GM23338 (cell line): ENCODE data around the gene DUS2. TPM values are rescaled to one million over a fixed set of nuclear protein-coding genes. Genes with fewer than 3 reads are reported as not detected.

ENCODE experiments used
- ATAC-seq: fragments of 200-7000 bp; cut with Tn5 transposase; 3 replicates; pipeline ENCODE4 v1.9.1; 2020
- DNase-seq: peaks from one replicate; pipeline ENCODE4 v3.0.0-alpha.2; 2015; ENCODE audit warnings: low spot score
- H2AFZ ChIP-seq: fragments of 200-600 bp; sonication (generic); 2 replicates; pipeline ENCODE4 v1.8.0; 2016; ENCODE audit warnings: antibody characterized with exemption, mild to moderate bottlenecking, moderate library complexity
- H3F3A ChIP-seq: fragments of 200-600 bp; sonication (generic); replicated peaks from 2 replicates; pipeline ENCODE4 v1.8.0; 2017; ENCODE audit warnings: antibody characterized with exemption, mixed run types, low read depth
- H3K27ac ChIP-seq: fragments of 200-600 bp; sonication (generic); 2 replicates; pipeline ENCODE4 v1.6.1; 2016; ENCODE audit warnings: low read depth
- H3K27me3 ChIP-seq: fragments of 200-600 bp; sonication (generic); 2 replicates; pipeline ENCODE4 v1.8.0; 2016; ENCODE audit warnings: mild to moderate bottlenecking, mixed run types, moderate library complexity; ENCODE audit not compliant: insufficient read depth
- H3K36me3 ChIP-seq: fragments of 200-600 bp; sonication (generic); 2 replicates; pipeline ENCODE4 v1.8.0; 2016; ENCODE audit warnings: mild to moderate bottlenecking; ENCODE audit not compliant: insufficient read depth
- H3K4me1 ChIP-seq: fragments of 200-600 bp; sonication (generic); 2 replicates; pipeline ENCODE4 v1.8.0; 2016; ENCODE audit warnings: mild to moderate bottlenecking, moderate library complexity; ENCODE audit not compliant: insufficient read depth
- H3K4me2 ChIP-seq: fragments of 200-600 bp; sonication (generic); 2 replicates; pipeline ENCODE4 v1.7.1; 2017; ENCODE audit warnings: mixed run types
- H3K4me3 ChIP-seq: fragments of 200-600 bp; sonication (generic); 2 replicates; pipeline ENCODE4 v1.6.1; 2016; ENCODE audit warnings: mixed run types
- H3K79me2 ChIP-seq: fragments of 200-600 bp; sonication (generic); replicated peaks from 2 replicates; pipeline ENCODE4 v1.8.0; 2017; ENCODE audit warnings: mild to moderate bottlenecking; ENCODE audit not compliant: insufficient read depth
- H3K9me2 ChIP-seq: fragments of 200-600 bp; sonication (generic); 2 replicates; pipeline ENCODE4 v1.8.0; 2017; ENCODE audit not compliant: insufficient read depth
- H4K20me1 ChIP-seq: fragments of 200-600 bp; sonication (generic); replicated peaks from 2 replicates; pipeline ENCODE4 v1.8.0; 2017; ENCODE audit warnings: mild to moderate bottlenecking; ENCODE audit not compliant: insufficient read depth
- H3K27ac Mint-ChIP-seq: 2 replicates; pipeline ENCODE4 v1.8.0; 2020; ENCODE audit warnings: inconsistent platforms, mild to moderate bottlenecking, moderate library complexity, mixed read lengths
- H3K27me3 Mint-ChIP-seq: 3 replicates; pipeline ENCODE4 v1.8.0; 2022; ENCODE audit warnings: low read depth, mild to moderate bottlenecking, moderate library complexity, mixed read lengths, inconsistent platforms; ENCODE audit not compliant: insufficient read depth, poor library complexity
- H3K36me3 Mint-ChIP-seq: 3 replicates; pipeline ENCODE4 v1.8.0; 2021; ENCODE audit warnings: low read depth, mild to moderate bottlenecking, inconsistent platforms, moderate library complexity, mixed read lengths
- H3K4me1 Mint-ChIP-seq: 3 replicates; pipeline ENCODE4 v1.8.0; 2020; ENCODE audit warnings: mild to moderate bottlenecking, inconsistent platforms, mixed read lengths
- H3K4me3 Mint-ChIP-seq: 3 replicates; pipeline ENCODE4 v1.8.0; 2021; ENCODE audit warnings: moderate library complexity, mild to moderate bottlenecking, inconsistent platforms, mixed read lengths
- H3K9me3 Mint-ChIP-seq: 3 replicates; pipeline ENCODE4 v1.8.0; 2020; ENCODE audit warnings: moderate library complexity, mild to moderate bottlenecking, inconsistent platforms, mixed read lengths
- CREB1 ChIP-seq: fragments of 250-450 bp; sonication (Bioruptor Pico); IDR thresholded peaks from 2 replicates; pipeline ENCODE4 v1.5.0; 2020; ENCODE audit warnings: low read depth, mild to moderate bottlenecking, moderate library complexity
- CTCF ChIP-seq, 2 experiments: fragments of 200-600 bp in 1 of 2; sonication (generic) in 1 of 2; conservative IDR thresholded peaks; 2 replicates each; pipeline versions ENCODE4 v1.5.1 to v1.6.1; 2016 to 2017; ENCODE audit warnings: antibody characterized with exemption in 2 of 2, low read depth in 2 of 2, mild to moderate bottlenecking in 2 of 2, moderate library complexity in 1 of 2
- ETS1 ChIP-seq: IDR thresholded peaks from 2 replicates; pipeline ENCODE4 v1.6.1; 2016; ENCODE audit warnings: antibody characterized with exemption
- EZH2 ChIP-seq: fragments of 200-600 bp; sonication (generic); IDR thresholded peaks from one replicate; pipeline ENCODE4 v1.8.0; 2017; ENCODE audit warnings: antibody characterized with exemption, mild to moderate bottlenecking, low read depth; ENCODE audit not compliant: unreplicated experiment
- JUNB ChIP-seq: IDR thresholded peaks from one replicate; pipeline ENCODE4 v1.6.1; 2016; ENCODE audit warnings: antibody characterized with exemption; ENCODE audit not compliant: unreplicated experiment
- NANOG ChIP-seq: IDR thresholded peaks from 2 replicates; pipeline ENCODE4 v1.6.1; 2016; ENCODE audit warnings: antibody characterized with exemption, borderline replicate concordance
- POLR2AphosphoS5 ChIP-seq: IDR thresholded peaks from 2 replicates; pipeline ENCODE4 v1.6.1; 2016; ENCODE audit warnings: antibody characterized with exemption, low read depth
- ZNF114 ChIP-seq: fragments of 250-450 bp; sonication (Bioruptor Pico); IDR thresholded peaks from 2 replicates; pipeline ENCODE4 v1.5.0; 2020; ENCODE audit warnings: mild to moderate bottlenecking, moderate library complexity
- ZNF462 ChIP-seq: fragments of 250-450 bp; sonication (Bioruptor Pico); IDR thresholded peaks from 2 replicates; pipeline ENCODE4 v1.5.0; 2020; ENCODE audit warnings: mild to moderate bottlenecking, moderate library complexity
- polyA plus RNA-seq: library from polyadenylated mRNA; unstranded; fragments of >200 nt; fragmentation: Nextera tagmentation; extraction: Ambion mirVana; gene quantifications from 2 replicates; pipeline ENCODE4 v1.2.1, GENCODE V29; 2016
- total RNA-seq: library from RNA; depleted of rRNA; stranded (reverse); fragments of >200 nt; shearing (Covaris generic); gene quantifications from 2 replicates; pipeline ENCODE4 v1.2.3, GENCODE V29; 2014

Gene DUS2
- total and polyA plus RNA-seq, 2 experiments from 2014 or later = 13.3 to 26.4 TPM

DNA sequence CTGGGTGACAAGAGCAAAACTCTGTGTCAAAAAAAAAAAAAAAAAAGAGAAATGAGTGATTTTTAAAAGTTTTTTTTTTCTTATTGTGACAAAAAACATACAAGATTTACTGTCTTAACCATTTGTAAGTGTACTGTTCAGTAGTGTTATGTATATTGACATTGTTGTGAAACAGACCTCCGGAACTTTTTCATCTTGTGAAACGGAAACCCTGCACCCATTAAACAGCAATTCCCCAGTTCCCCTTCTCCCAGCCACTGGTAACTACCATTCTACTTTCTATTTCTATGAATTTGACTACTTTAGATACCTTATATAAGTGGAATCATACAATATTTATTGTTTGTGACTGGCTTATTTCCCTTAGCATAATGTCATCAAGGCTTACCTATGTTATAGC, 18.7 kb downstream of the DUS2 start:
- no peak overlapping the region for H3K4me3 Mint-ChIP-seq
- peaks cover 6% of the 10 kb centered on the region for H4K20me1 ChIP-seq
- H3K27ac ChIP-seq = no peak overlapping the region
- no peaks in the 10 kb centered on the region for H3K36me3 ChIP-seq
- no peak for TF ChIP-seq POLR2AphosphoS5
- no peak for TF ChIP-seq ETS1
- no peak for TF ChIP-seq JUNB
- no peak for TF ChIP-seq CTCF (conservative IDR thresholded peaks at IDR 0.05; ENCODE audit: low read depth in 2 of 2)
- no peak for TF ChIP-seq EZH2
- no peak for TF ChIP-seq CREB1 (CRISPR knock-in tag)
- no peak for TF ChIP-seq NANOG
- H3K4me1 Mint-ChIP-seq = no peaks in the 10 kb centered on the region; the same call in 2 of the 3 replicates
- peaks cover 2% of the 10 kb centered on the region for H3K27me3 Mint-ChIP-seq
- H3K36me3 Mint-ChIP-seq = peaks cover 28% of the 10 kb centered on the region
- no peak overlapping the region for H3K27ac Mint-ChIP-seq
- ATAC-seq = no peak
- H3K4me1 ChIP-seq = no peaks in the 10 kb centered on the region
- H3K4me2 ChIP-seq = no peak overlapping the region
- no peaks in the 10 kb centered on the region for H3K9me2 ChIP-seq
- no peak overlapping the region for H3K4me3 ChIP-seq
- no peak for DNase-seq
- no peaks in the 10 kb centered on the region for H3K9me3 Mint-ChIP-seq
- no peaks in the 10 kb centered on the region; the same call in 1 of the 2 replicates for H3K79me2 ChIP-seq
- no peaks in the 10 kb centered on the region for H3K27me3 ChIP-seq
- H3F3A ChIP-seq = 0 out of 2 replicates have a peak, but pooled peaks cover 6% of the 10 kb centered on the region
- no peak overlapping the region for H2AFZ ChIP-seq

- Mint-ChIP-seq H3K27me3 (no peaks in the 10 kb centered on the region), H3K9me3 (no peaks in the 10 kb centered on the region), H3K4me1 (no peaks in the 10 kb centered on the region), H3K27ac (no peak overlapping the region), H3K36me3 (peaks cover 16% of the 10 kb centered on the region), H3K4me3 (no peak overlapping the region)
- H2AFZ ChIP-seq = no peak overlapping the region
- H3K27ac ChIP-seq = 0 out of 2 replicates have a peak overlapping the region, but pooled peaks have one; percentile 32
- H3K4me1 ChIP-seq = no peaks in the 10 kb centered on the region
- no peak overlapping the region for H3K4me3 ChIP-seq
- ATAC-seq (no peak), DNase-seq (no peak)
- H3K9me2 ChIP-seq = no peaks in the 10 kb centered on the region
- peaks cover 2% of the 10 kb centered on the region for H4K20me1 ChIP-seq
- 0 out of 2 replicates have a peak, but pooled peaks cover under 1% of the 10 kb centered on the region for H3F3A ChIP-seq
- no peaks in the 10 kb centered on the region; the same call in 1 of the 2 replicates for H3K79me2 ChIP-seq
- H3K27me3 ChIP-seq = no peaks in the 10 kb centered on the region
- no peaks in the 10 kb centered on the region for H3K36me3 ChIP-seq
- H3K4me2 ChIP-seq = no peak overlapping the region
- no peak for TF ChIP-seq ZNF114
- no peak for TF ChIP-seq NANOG
- TF ChIP-seq ETS1 = no peak
- TF ChIP-seq ZNF462 = no peak
Measured at GRCh38 chr16:68046106-68046505, 23.0 kb downstream of the DUS2 start.
